Left ventricle myocardium superior (tissue), 1 donor: ENCODE measurements around the gene COL20A1. TPM values are rescaled to one million over a fixed set of nuclear protein-coding genes. Genes with fewer than 3 reads are reported as not detected.
A peak's percentile ranks its signal among the peaks of the same experiment; 100 is the strongest.
"Not testable (repeated sequence)": the region's sequence is repeated elsewhere in the genome, so short reads cannot be mapped to it uniquely, and the experiment has no call there.

Experiments
- ATAC-seq: fragments of 200-7000 bp; cut with Tn5 transposase; one replicate; pipeline ENCODE4 v1.9.1; 2020; ENCODE audit warnings: mild to moderate bottlenecking, moderate library complexity
- DNase-seq: peaks from one replicate; pipeline ENCODE4 v3.0.0-alpha.2; 2020
- intact Hi-C: fragments of 100-400 bp; cut with micrococcal nuclease; formaldehyde crosslinking; loops from one replicate; pipeline ENCODE4 v1.11.0; 2022
- microRNA-seq: library from miRNA; unstranded; fragments of <30 nt; microRNA quantifications from one replicate; pipeline ENCODE4 v1.2.0, GENCODE V29; 2020; ENCODE audit warnings: borderline number of aligned reads
- total RNA-seq: library from RNA; stranded (reverse); fragmentation: NEBNext Ultra II Directional; extraction: Animal tissue kit (Norgen Biotek cat#: 25700); gene quantifications from one replicate; pipeline ENCODE4 v1.2.1, GENCODE V29; 2021
- donor health status: DM: no; HTN: yes; CAD: no; lungs with severe emphysema.

Gene COL20A1
- total RNA-seq, 1 donor from 2014 or later, result not detected

- intact Hi-C loops, result no loop called here
- no peak for ATAC-seq
- DNase-seq, result no peak
These were observed 84.4 kb downstream of the COL20A1 start for GRCh38 chr20:63377256-63377941.

- ATAC-seq (no peak), DNase-seq (no peak)
- intact Hi-C loops, result no loop called here
These were observed 85.0 kb downstream of the COL20A1 start for GRCh38 chr20:63377951-63378381.

- ATAC-seq, result no peak
- DNase-seq, result no peak
- intact Hi-C loops, result no loop called here
These were observed 85.6 kb downstream of the COL20A1 start for GRCh38 chr20:63378626-63379025.

GRCh38 chr20:63379296-63379695 is 86.3 kb downstream of the COL20A1 start:
- ATAC-seq, result no peak
- DNase-seq, result no peak
- intact Hi-C loops, result no loop called here

GRCh38 chr20:63379872-63380271 is 86.9 kb downstream of the COL20A1 start:
- not testable (repeated sequence) for ATAC-seq
- intact Hi-C loops, result loop anchor here (5.0 kb wide), 1 partner anchor 73 kb away; no protein-coding TSS in a partner anchor

GRCh38 chr20:63380346-63380870 is 87.4 kb downstream of the COL20A1 start:
- ATAC-seq (no peak), DNase-seq (no peak)
- intact Hi-C loops, result loop anchor here (5.0 kb wide), 1 partner anchor 73 kb away; no protein-coding TSS in a partner anchor

More at GRCh38 chr20:63379872-63380271, 86.9 kb downstream of the COL20A1 start:
- DNase-seq, result not testable (repeated sequence)

- intact Hi-C loops, result loop anchor here (5.0 kb wide), 1 partner anchor 75 kb away; no protein-coding TSS in a partner anchor
- DNase-seq (peak; percentile 59), ATAC-seq (peak; percentile 73)
These were observed 88.9 kb downstream of the COL20A1 start for GRCh38 chr20:63381781-63382431.

- DNase-seq, result no peak
- intact Hi-C loops, result loop anchor here (5.0 kb wide), 1 partner anchor 75 kb away; no protein-coding TSS in a partner anchor
These were observed 89.7 kb downstream of the COL20A1 start for GRCh38 chr20:63382551-63383300.

GRCh38 chr20:63383556-63383955 is 90.6 kb downstream of the COL20A1 start:
- intact Hi-C loops, result loop anchor here (5.0 kb wide), 1 partner anchor 76 kb away; no protein-coding TSS in a partner anchor

More at GRCh38 chr20:63382551-63383300, 89.7 kb downstream of the COL20A1 start:
- peak; percentile 14 for ATAC-seq

GRCh38 chr20:63384336-63384735 is 91.3 kb downstream of the COL20A1 start:
- ATAC-seq (no peak), DNase-seq (no peak)
- intact Hi-C loops, result loop anchor here (5.0 kb wide), 1 partner anchor 77 kb away; no protein-coding TSS in a partner anchor

More at GRCh38 chr20:63383556-63383955, 90.6 kb downstream of the COL20A1 start:
- no peak for ATAC-seq
- DNase-seq, result no peak

Small RNAs within 50 kb of the gene (microRNA-seq; reads per million reads assigned to microRNA genes)
- not detected for gene MIR4326

Other genes starting within 250 kb of the COL20A1 start
- gene YTHDF1, start 77.1 kb upstream of the COL20A1 start, total RNA-seq, result 24.3 TPM
- not detected for gene BIRC7, start 57.3 kb upstream of the COL20A1 start, total RNA-seq
- not detected for gene NKAIN4, start 38.7 kb upstream of the COL20A1 start, total RNA-seq
- gene ARFGAP1, start 20.4 kb upstream of the COL20A1 start, total RNA-seq, result 30.9 TPM
- gene CHRNA4, start 68.2 kb downstream of the COL20A1 start, total RNA-seq, result 1.8 TPM
- 0.52 TPM for gene KCNQ2, start 179.5 kb downstream of the COL20A1 start, total RNA-seq
- gene EEF1A2, start 205.9 kb downstream of the COL20A1 start, total RNA-seq, result 1,346 TPM
- gene PPDPF, start 227.6 kb downstream of the COL20A1 start, total RNA-seq, result 307 TPM
- gene PTK6, start 244.2 kb downstream of the COL20A1 start, total RNA-seq, result not detected